Measurements from ENCODE around the gene MAT2A. TPM values are rescaled to one million over a fixed set of nuclear protein-coding genes. Genes with fewer than 3 reads are reported as not detected.
"Not testable (repeated sequence)": the region's sequence is repeated elsewhere in the genome, so short reads cannot be mapped to it uniquely, and the experiment has no call there.

Gene MAT2A
- polyA plus RNA-seq, 1 donor from 2014 or later = 72.2 TPM

GRCh38 chr2:85549095-85549494 is 10.1 kb downstream of the MAT2A start:
- Mint-ChIP-seq H3K27me3 (no peaks in the 10 kb centered on the region), H3K4me1 (peaks cover 0 to 5% (median 5%) of the 10 kb centered on the region in 3 donors), H3K36me3 (peaks cover 2% of the 10 kb centered on the region), H3K9me3 (no peaks in the 10 kb centered on the region), H3K27ac (no peak overlapping the region), H3K4me3 (peak overlapping the region in 1 of 4 donors; percentile 47)

- H3K4me1 Mint-ChIP-seq = peaks cover 0 to 5% (median 4%) of the 10 kb centered on the region in 3 donors
- H3K27me3 Mint-ChIP-seq = no peaks in the 10 kb centered on the region
- H3K36me3 Mint-ChIP-seq = peaks cover 2% of the 10 kb centered on the region
- H3K27ac Mint-ChIP-seq = no peak overlapping the region
- no peaks in the 10 kb centered on the region for H3K9me3 Mint-ChIP-seq
- no peak overlapping the region for H3K4me3 Mint-ChIP-seq
Observed at GRCh38 chr2:85549826-85550225, 10.9 kb downstream of the MAT2A start.

DNA sequence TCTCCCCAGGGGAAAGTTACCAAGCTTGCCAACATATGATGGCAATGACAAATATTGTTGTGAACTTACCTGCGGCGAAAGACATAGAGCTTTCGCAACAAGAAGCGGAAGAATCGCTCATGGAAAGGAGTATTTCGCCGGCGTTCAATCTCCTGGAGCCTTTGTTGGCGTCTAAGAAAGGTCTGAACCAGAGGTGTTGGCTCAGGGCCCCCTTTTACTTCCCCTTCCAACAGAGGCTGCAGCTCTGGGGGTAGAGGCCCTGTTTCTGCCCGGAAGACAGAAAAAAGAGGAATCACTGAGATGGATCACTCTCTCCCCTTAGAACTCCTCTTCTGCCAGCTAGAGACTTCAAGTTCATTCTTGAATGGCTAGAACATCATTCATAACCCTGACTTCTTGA is 11.5 kb downstream of the MAT2A start:
- H3K4me3 Mint-ChIP-seq = no peak overlapping the region

GRCh38 chr2:85551698-85552678 is 13.0 kb downstream of the MAT2A start:
- Mint-ChIP-seq H3K4me1 (peaks cover 0 to 5% (median 4%) of the 10 kb centered on the region in 3 donors), H3K27me3 (no peaks in the 10 kb centered on the region), H3K4me3 (peak overlapping the region in 2 of 4 donors; percentile 6 to 33), H3K36me3 (peaks cover 2% of the 10 kb centered on the region), H3K9me3 (no peaks in the 10 kb centered on the region), H3K27ac (peak overlapping the region in 1 of 3 donors; percentile 4)

More for the DNA sequence above, 11.5 kb downstream of the MAT2A start:
- Mint-ChIP-seq H3K36me3 (peaks cover 2% of the 10 kb centered on the region), H3K27me3 (no peaks in the 10 kb centered on the region), H3K9me3 (no peaks in the 10 kb centered on the region), H3K4me1 (peaks cover 0 to 5% (median 4%) of the 10 kb centered on the region in 3 donors), H3K27ac (no peak overlapping the region)

DNA sequence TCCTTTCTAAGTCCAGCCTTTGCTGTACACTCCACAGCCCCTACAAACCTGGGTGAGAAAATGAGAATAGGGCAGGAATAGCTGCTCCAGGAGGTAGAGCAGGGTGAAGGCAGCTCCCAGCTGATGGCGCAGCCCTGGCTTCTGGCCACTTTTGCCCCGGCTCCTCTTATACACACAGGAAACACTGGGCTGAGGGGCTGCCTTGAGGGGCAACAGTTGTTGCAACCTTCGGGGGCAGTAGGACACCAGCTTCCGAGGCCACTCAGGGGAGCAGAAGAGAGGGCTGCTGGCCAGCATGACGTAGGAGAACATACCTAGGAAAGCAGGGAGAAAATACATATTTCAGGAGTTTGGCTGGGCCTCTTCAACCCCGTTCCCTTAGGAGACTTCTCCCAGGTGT is 14.2 kb downstream of the MAT2A start:
- no peak overlapping the region for H3K4me3 Mint-ChIP-seq
- no peak overlapping the region for H3K27ac Mint-ChIP-seq
- no peaks in the 10 kb centered on the region for H3K9me3 Mint-ChIP-seq
- no peaks in the 10 kb centered on the region for H3K27me3 Mint-ChIP-seq
- H3K4me1 Mint-ChIP-seq = peaks cover 0 to 4% (median 4%) of the 10 kb centered on the region in 3 donors
- peaks cover 3% of the 10 kb centered on the region for H3K36me3 Mint-ChIP-seq

DNA sequence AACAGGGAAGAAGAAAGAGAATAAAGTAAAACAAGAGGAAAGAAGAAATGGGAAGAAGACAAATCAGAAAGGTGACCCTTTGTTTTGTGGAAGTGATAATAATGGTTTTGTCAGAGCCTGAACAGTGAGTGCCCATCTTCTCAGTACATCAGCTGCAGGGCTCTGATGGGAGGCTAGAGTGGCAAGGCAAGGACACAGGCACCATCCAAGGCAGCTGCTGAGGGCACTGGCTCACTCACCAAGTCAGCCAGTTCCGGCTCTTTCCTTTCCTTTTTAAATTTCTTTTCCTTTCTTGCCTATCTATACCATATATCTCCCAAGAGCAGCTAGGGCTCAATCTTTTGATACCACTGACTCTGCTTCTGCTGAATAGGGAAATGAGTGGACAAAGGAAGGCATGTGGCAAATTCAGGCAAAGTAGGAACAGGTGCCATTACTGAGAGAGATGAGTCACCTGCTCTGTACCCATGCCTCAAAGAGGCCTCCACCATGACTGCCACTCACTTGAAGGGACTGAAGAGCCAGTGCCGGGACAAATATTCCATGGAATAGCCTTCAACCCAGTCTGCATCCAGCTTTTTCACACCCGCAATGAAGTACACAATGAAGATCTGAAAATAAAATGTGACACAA is 16.1 kb downstream of the MAT2A start:
- no peak overlapping the region for H3K4me3 Mint-ChIP-seq
- H3K9me3 Mint-ChIP-seq = no peaks in the 10 kb centered on the region
- H3K4me1 Mint-ChIP-seq = peaks cover 2 to 11% (median 9%) of the 10 kb centered on the region in 3 donors
- no peaks in the 10 kb centered on the region for H3K27me3 Mint-ChIP-seq
- H3K27ac Mint-ChIP-seq = no peak overlapping the region
- H3K36me3 Mint-ChIP-seq = peaks cover 4% of the 10 kb centered on the region

GRCh38 chr2:85557130-85557529 is 18.2 kb downstream of the MAT2A start:
- Mint-ChIP-seq H3K27me3 (no peaks in the 10 kb centered on the region), H3K9me3 (no peaks in the 10 kb centered on the region)

DNA sequence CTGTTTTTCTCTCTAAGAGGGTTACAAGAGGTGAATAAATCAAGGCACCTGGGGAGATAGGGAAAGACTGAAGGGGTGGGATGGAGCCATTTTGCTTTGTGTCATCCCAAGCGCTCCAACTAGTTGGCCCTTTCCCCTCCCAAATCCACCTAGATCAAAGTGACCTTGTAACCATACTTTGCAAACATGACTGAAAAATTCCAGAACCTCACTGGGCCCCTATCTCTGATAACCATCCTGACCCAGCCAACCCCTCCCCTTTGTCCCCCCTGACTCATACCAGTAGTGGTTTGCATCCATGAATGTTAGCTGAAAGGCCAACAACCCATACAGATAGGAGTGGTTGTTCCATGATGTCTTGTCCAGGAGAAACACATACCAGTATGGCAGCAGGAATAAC is 19.2 kb downstream of the MAT2A start:
- Mint-ChIP-seq H3K36me3 (peaks cover 3% of the 10 kb centered on the region), H3K4me1 (peaks cover 10 to 15% (median 14%) of the 10 kb centered on the region in 3 donors), H3K4me3 (peak overlapping the region in 1 of 4 donors; percentile 80), H3K9me3 (no peaks in the 10 kb centered on the region), H3K27ac (no peak overlapping the region), H3K27me3 (no peaks in the 10 kb centered on the region)

More at GRCh38 chr2:85557130-85557529, 18.2 kb downstream of the MAT2A start:
- H3K4me1 Mint-ChIP-seq = peaks cover 11 to 15% (median 13%) of the 10 kb centered on the region in 3 donors
- H3K27ac Mint-ChIP-seq = no peak overlapping the region
- H3K4me3 Mint-ChIP-seq = peak overlapping the region in 1 of 4 donors; percentile 60
- peaks cover 3% of the 10 kb centered on the region for H3K36me3 Mint-ChIP-seq

- not testable (repeated sequence) for H3K27me3 Mint-ChIP-seq, H3K9me3 Mint-ChIP-seq, H3K36me3 Mint-ChIP-seq
- Mint-ChIP-seq H3K27ac (peak overlapping the region; percentile 91 to 94 (median 92)), H3K4me1 (peaks cover 17 to 22% (median 21%) of the 10 kb centered on the region in 3 donors), H3K4me3 (peak overlapping the region; percentile 96 to 97 (median 96))
Observed at GRCh38 chr2:85560403-85560726, 21.4 kb downstream of the MAT2A start.

DNA sequence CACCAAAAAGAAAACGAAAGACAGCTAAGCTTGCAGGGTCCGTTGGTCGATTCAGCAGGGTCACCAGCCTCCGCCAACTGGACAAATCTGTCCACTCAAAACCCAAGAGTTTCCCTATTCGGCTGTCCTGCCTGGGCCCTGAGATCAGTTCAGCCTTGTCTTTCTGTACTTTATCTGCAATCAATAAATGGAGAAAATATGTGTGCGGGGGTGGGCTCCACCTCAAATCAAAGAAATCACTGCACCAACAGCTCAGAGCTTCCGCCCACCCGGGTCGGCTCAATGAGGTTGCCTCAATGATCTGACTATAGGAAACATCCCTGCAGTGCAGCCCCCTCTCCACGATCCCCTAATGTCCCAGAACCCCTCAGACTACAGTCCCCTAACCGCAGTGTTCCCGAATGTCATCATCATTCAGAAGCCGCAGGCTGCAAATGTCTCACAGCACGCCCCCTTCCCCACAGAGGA is 21.9 kb downstream of the MAT2A start:
- H3K4me3 Mint-ChIP-seq = peak overlapping the region; percentile 96 to 97 (median 96)
- H3K4me1 Mint-ChIP-seq = peaks cover 17 to 22% (median 21%) of the 10 kb centered on the region in 3 donors
- peaks cover 4% of the 10 kb centered on the region for H3K36me3 Mint-ChIP-seq
- H3K27me3 Mint-ChIP-seq = no peaks in the 10 kb centered on the region
- H3K27ac Mint-ChIP-seq = peak overlapping the region; percentile 91 to 94 (median 92)
- no peaks in the 10 kb centered on the region for H3K9me3 Mint-ChIP-seq

- Mint-ChIP-seq H3K9me3 (no peaks in the 10 kb centered on the region), H3K4me3 (peak within 1 kb of the TSS; percentile 96 to 97 (median 96)), H3K36me3 (peaks cover 5% of the 10 kb centered on the region), H3K27ac (peak within 1 kb of the TSS; percentile 91 to 95 (median 94)), H3K4me1 (peaks cover 17 to 22% (median 21%) of the 10 kb centered on the region in 3 donors), H3K27me3 (no peaks in the 10 kb centered on the region)
Observed at GRCh38 chr2:85561280-85562212, 22.6 kb downstream of the MAT2A start, which contains the start of gene GGCX. Gene GGCX, minus strand, starts transcription at chr2:85561493. Its CDS starts 65 bp downstream, at chr2:85561428.

- Mint-ChIP-seq H3K9me3 (no peaks in the 10 kb centered on the region), H3K4me1 (peaks cover 17 to 22% (median 19%) of the 10 kb centered on the region in 3 donors), H3K27me3 (no peaks in the 10 kb centered on the region), H3K27ac (peak overlapping the region; percentile 14 to 42 (median 18)), H3K36me3 (peaks cover 2% of the 10 kb centered on the region), H3K4me3 (peak overlapping the region in 3 of 4 donors; percentile 41 to 67 (median 52))
Observed at GRCh38 chr2:85564144-85564563, 25.2 kb downstream of the MAT2A start.

DNA sequence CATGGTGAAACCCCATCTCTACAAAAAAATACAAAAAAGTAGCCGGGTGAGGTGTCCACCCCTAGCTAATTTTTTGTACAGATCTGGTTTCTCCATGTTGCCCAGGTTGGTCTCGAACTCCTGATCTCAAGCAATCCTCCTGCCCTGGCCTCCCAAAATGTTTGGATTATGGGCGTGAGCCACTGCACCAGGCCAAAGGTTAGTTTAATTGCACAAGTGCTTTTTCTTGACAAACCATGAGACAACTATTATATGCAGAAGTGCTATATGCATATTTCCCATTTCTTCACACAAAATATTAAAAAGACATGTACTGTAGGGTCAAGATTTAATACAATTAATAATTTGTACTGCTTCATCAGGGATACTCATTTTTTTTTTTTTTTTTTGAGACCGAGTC is 27.3 kb downstream of the MAT2A start:
- H3K36me3 Mint-ChIP-seq = peaks cover 2% of the 10 kb centered on the region
- H3K27me3 Mint-ChIP-seq = peaks cover 1% of the 10 kb centered on the region
- H3K27ac Mint-ChIP-seq = peak overlapping the region in 1 of 3 donors; percentile 5
- H3K4me1 Mint-ChIP-seq = peaks cover 7 to 12% (median 9%) of the 10 kb centered on the region in 3 donors
- H3K9me3 Mint-ChIP-seq = no peaks in the 10 kb centered on the region
- no peak overlapping the region for H3K4me3 Mint-ChIP-seq

GRCh38 chr2:85575739-85576138 is 36.8 kb downstream of the MAT2A start:
- no peak overlapping the region for H3K27ac Mint-ChIP-seq
- H3K4me1 Mint-ChIP-seq = peaks cover 15 to 20% (median 18%) of the 10 kb centered on the region in 3 donors
- no peaks in the 10 kb centered on the region for H3K9me3 Mint-ChIP-seq
- H3K4me3 Mint-ChIP-seq = peak overlapping the region in 1 of 4 donors; percentile 88
- H3K36me3 Mint-ChIP-seq = peaks cover 2% of the 10 kb centered on the region
- no peaks in the 10 kb centered on the region for H3K27me3 Mint-ChIP-seq
